HEK293T (cell line): Measurements from ENCODE around the gene PRRT4.
A peak's percentile ranks its signal among the peaks of the same experiment; 100 is the strongest.

ENCODE experiments used
- CTCF ChIA-PET: fragments of 350-600 bp; formaldehyde crosslinking; extraction: SDS; loops from one replicate; lab custom pipeline; 2021; ENCODE audit warnings: antibody characterized with exemption, inconsistent platforms; lab: Yijun Ruan, JAX
- POLR2A ChIA-PET: fragments of 350-600 bp; formaldehyde crosslinking; extraction: SDS; loops from one replicate; lab custom pipeline; 2020; ENCODE audit warnings: antibody characterized with exemption, inconsistent platforms; lab: Yijun Ruan, JAX
- DNase-seq: peaks from one replicate; pipeline ENCODE4 v3.0.0; 2012; ENCODE audit warnings: mixed read lengths; ENCODE audit errors: extremely low spot score
- ARNT ChIP-seq: fragments of 450-650 bp; IDR thresholded peaks from 2 replicates; pipeline ENCODE4 v1.6.1; 2017; ENCODE audit warnings: mild to moderate bottlenecking
- BHLHE40 ChIP-seq: fragments of 450-650 bp; IDR thresholded peaks from 2 replicates; pipeline ENCODE4 v1.6.1; 2016; ENCODE audit warnings: mild to moderate bottlenecking, moderate library complexity, borderline replicate concordance
- CTBP1 ChIP-seq: fragments of 450-650 bp; IDR thresholded peaks from 2 replicates; pipeline ENCODE4 v1.6.1; 2016; ENCODE audit warnings: borderline replicate concordance
- ELF4 ChIP-seq: fragments of 450-650 bp; IDR thresholded peaks from 2 replicates; pipeline ENCODE4 v1.6.1; 2017; ENCODE audit warnings: antibody characterized with exemption
- FOXA1 ChIP-seq: fragments of 450-650 bp; IDR thresholded peaks from 2 replicates; pipeline ENCODE4 v1.6.1; 2016; ENCODE audit warnings: mild to moderate bottlenecking
- FOXK2 ChIP-seq: fragments of 450-650 bp; IDR thresholded peaks from 2 replicates; pipeline ENCODE4 v1.6.1; 2016; ENCODE audit warnings: mild to moderate bottlenecking
- FOXM1 ChIP-seq: fragments of 450-650 bp; IDR thresholded peaks from 2 replicates; pipeline ENCODE4 v1.6.1; 2017; ENCODE audit warnings: mild to moderate bottlenecking, borderline replicate concordance
- HDGF ChIP-seq: fragments of 450-650 bp; IDR thresholded peaks from 2 replicates; pipeline ENCODE4 v1.6.1; 2017; ENCODE audit warnings: antibody characterized with exemption, borderline replicate concordance
- L3MBTL2 ChIP-seq: fragments of 450-650 bp; conservative IDR thresholded peaks from 2 replicates; pipeline ENCODE4 v1.6.1; 2016; ENCODE audit warnings: mild to moderate bottlenecking
- LEF1 ChIP-seq: fragments of 450-650 bp; IDR thresholded peaks from 2 replicates; pipeline ENCODE4 v1.6.1; 2017; ENCODE audit warnings: mild to moderate bottlenecking, borderline replicate concordance
- NFRKB ChIP-seq: fragments of 450-650 bp; IDR thresholded peaks from 2 replicates; pipeline ENCODE4 v1.6.1; 2016; ENCODE audit warnings: mild to moderate bottlenecking, moderate library complexity
- PKNOX1 ChIP-seq: fragments of 450-650 bp; IDR thresholded peaks from 2 replicates; pipeline ENCODE4 v1.6.1; 2016
- SP1 ChIP-seq: fragments of 450-650 bp; IDR thresholded peaks from 2 replicates; pipeline ENCODE4 v1.6.1; 2017
- SUZ12 ChIP-seq: fragments of 450-650 bp; IDR thresholded peaks from 2 replicates; pipeline ENCODE4 v1.6.1; 2016; ENCODE audit warnings: mild to moderate bottlenecking
- TARDBP ChIP-seq: fragments of 450-650 bp; IDR thresholded peaks from 2 replicates; pipeline ENCODE4 v1.6.1; 2016
- ZNF384 ChIP-seq: fragments of 450-650 bp; IDR thresholded peaks from 2 replicates; pipeline ENCODE4 v1.6.1; 2016

PRRT4 gene

GRCh38 chr7:128351296-128352152, 10.0 kb downstream of the PRRT4 start:
- DNase-seq: no peak
- ChIA-PET CTCF (no interaction called here), POLR2A (no interaction called here)

GRCh38 chr7:128350708-128351295, 10.7 kb downstream of the PRRT4 start:
- CTCF ChIA-PET: interaction anchor here (4.3 kb wide), 1 partner anchor 36 kb away, joined by 122 read pairs; no protein-coding TSS in a partner anchor
- POLR2A ChIA-PET: no interaction called here
- DNase-seq: no peak
- TF ChIP-seq FOXK2 (no peak), ZNF384 (no peak)

More at GRCh38 chr7:128351296-128352152, 10.0 kb downstream of the PRRT4 start:
- TF ChIP-seq TARDBP (no peak), FOXK2 (no peak), FOXM1 (no peak), SUZ12 (no peak), HDGF (no peak), ZNF384 (no peak), FOXA1 (no peak), PKNOX1 (no peak), ELF4 (no peak), NFRKB (no peak)

GRCh38 chr7:128349466-128349825, 12.0 kb downstream of the PRRT4 start:
- TF ChIP-seq HDGF (no peak), FOXK2 (no peak), FOXA1 (no peak), SUZ12 (no peak), LEF1 (no peak), ARNT (no peak), NFRKB (no peak)
- DNase-seq: no peak
- ChIA-PET POLR2A (no interaction called here), CTCF (interaction anchor here (1.5 to 4.3 kb wide), 2 partner anchors 32 to 38 kb away, joined by 8 to 122 read pairs; no protein-coding TSS in a partner anchor)

GRCh38 chr7:128347647-128348097, 13.8 kb downstream of the PRRT4 start:
- ChIA-PET CTCF (interaction anchor here (0.5 to 4.3 kb wide), 25 partner anchors 9 to 112 kb away, joined by 3 to 122 read pairs (median 6); no protein-coding TSS in a partner anchor), POLR2A (interaction anchor here (0.8 to 2.0 kb wide), 3 partner anchors 40 to 108 kb away, joined by 3 to 4 read pairs (median 3); partner anchors contain the start of gene HILPDA)
- no peak for TF ChIP-seq PKNOX1
- TF ChIP-seq ELF4: no peak
- TF ChIP-seq NFRKB: no peak
- TF ChIP-seq CTBP1: no peak
- no peak for TF ChIP-seq FOXA1
- TF ChIP-seq HDGF: no peak
- no peak for TF ChIP-seq LEF1
- no peak for TF ChIP-seq ARNT
- TF ChIP-seq TARDBP: no peak
- TF ChIP-seq L3MBTL2: no peak
- TF ChIP-seq ZNF384: no peak
- TF ChIP-seq SP1: no peak
- TF ChIP-seq BHLHE40: no peak
- no peak for TF ChIP-seq FOXK2
- TF ChIP-seq FOXM1: no peak
- TF ChIP-seq SUZ12: no peak
- peak; percentile 63 for DNase-seq

GRCh38 chr7:128344431-128344774, 17.1 kb downstream of the PRRT4 start:
- ChIA-PET CTCF (interaction anchor here (0.6 to 3.2 kb wide), 6 partner anchors 14 to 83 kb away, joined by 3 to 19 read pairs (median 10); no protein-coding TSS in a partner anchor), POLR2A (interaction anchor here (0.7 to 2.3 kb wide), 15 partner anchors 10 to 115 kb away, joined by 3 to 13 read pairs (median 4); partner anchors contain the start of genes HILPDA and IMPDH1)
- TF ChIP-seq BHLHE40 (no peak), FOXA1 (no peak), FOXK2 (no peak), HDGF (no peak), FOXM1 (no peak), ZNF384 (no peak), NFRKB (no peak), LEF1 (no peak), TARDBP (no peak), L3MBTL2 (no peak), SUZ12 (no peak), PKNOX1 (no peak), SP1 (no peak), ARNT (no peak), CTBP1 (no peak), ELF4 (no peak)
- no peak for DNase-seq
